HUES48 (cell line): ENCODE measurements around the gene METTL1.
A peak's percentile ranks its signal among the peaks of the same experiment; 100 is the strongest.

Experiments used
- H3K27ac ChIP-seq: one replicate; pipeline ENCODE4 v1.7.0; 2013; ENCODE audit warnings: low read depth, low read length, inconsistent platforms
- H3K27me3 ChIP-seq: 2 replicates; pipeline ENCODE4 v1.6.1; 2013; ENCODE audit warnings: mild to moderate bottlenecking, low read length; ENCODE audit not compliant: control insufficient read depth, insufficient read depth
- H3K36me3 ChIP-seq: 2 replicates; pipeline ENCODE4 v1.6.1; 2013; ENCODE audit warnings: low read length; ENCODE audit not compliant: control insufficient read depth, insufficient read depth
- H3K4me1 ChIP-seq: 2 replicates; pipeline ENCODE4 v1.6.1; 2013; ENCODE audit warnings: mild to moderate bottlenecking, low read length; ENCODE audit not compliant: control insufficient read depth, insufficient read depth
- H3K4me3 ChIP-seq: 2 replicates; pipeline ENCODE4 v1.5.1; 2013; ENCODE audit warnings: mild to moderate bottlenecking, low read depth, low read length
- H3K9ac ChIP-seq: 2 replicates; pipeline ENCODE4 v1.6.1; 2013; ENCODE audit warnings: mild to moderate bottlenecking, low read depth, low read length, moderate library complexity
- H3K9me3 ChIP-seq: 2 replicates; pipeline ENCODE4 v1.6.1; 2013; ENCODE audit warnings: low read length; ENCODE audit not compliant: control insufficient read depth, insufficient read depth

METTL1 gene

GRCh38 chr12:57813111-57813970 lies 41.4 kb upstream of the METTL1 start:
- Histone ChIP-seq H3K4me3 (no peak overlapping the region), H3K36me3 (0 out of 2 replicates have a peak, but pooled peaks cover 2% of the 10 kb centered on the region), H3K27ac (no peak overlapping the region), H3K4me1 (no peaks in the 10 kb centered on the region), H3K27me3 (no peaks in the 10 kb centered on the region), H3K9ac (no peak overlapping the region), H3K9me3 (no peaks in the 10 kb centered on the region)

- Histone ChIP-seq H3K4me1 (no peaks in the 10 kb centered on the region), H3K4me3 (no peak overlapping the region), H3K9me3 (no peaks in the 10 kb centered on the region), H3K27me3 (no peaks in the 10 kb centered on the region), H3K9ac (no peak overlapping the region), H3K36me3 (0 out of 2 replicates have a peak, but pooled peaks cover 5% of the 10 kb centered on the region), H3K27ac (no peak overlapping the region)
Measured at GRCh38 chr12:57811028-57811755, 39.3 kb upstream of the METTL1 start.

- Histone ChIP-seq H3K9me3 (no peaks in the 10 kb centered on the region), H3K9ac (no peak overlapping the region), H3K27ac (no peak overlapping the region), H3K4me1 (no peaks in the 10 kb centered on the region), H3K27me3 (no peaks in the 10 kb centered on the region), H3K36me3 (0 out of 2 replicates have a peak, but pooled peaks cover 5% of the 10 kb centered on the region), H3K4me3 (no peak overlapping the region)
Measured at GRCh38 chr12:57810450-57810849, 38.5 kb upstream of the METTL1 start.

- Histone ChIP-seq H3K9me3 (no peaks in the 10 kb centered on the region), H3K4me1 (no peaks in the 10 kb centered on the region), H3K4me3 (no peak overlapping the region), H3K9ac (no peak overlapping the region), H3K27me3 (no peaks in the 10 kb centered on the region), H3K36me3 (0 out of 2 replicates have a peak, but pooled peaks cover 5% of the 10 kb centered on the region), H3K27ac (no peak overlapping the region)
Measured at GRCh38 chr12:57809425-57809824, 37.5 kb upstream of the METTL1 start.

GRCh38 chr12:57808351-57808750 lies 36.4 kb upstream of the METTL1 start:
- Histone ChIP-seq H3K27ac (no peak overlapping the region), H3K36me3 (0 out of 2 replicates have a peak, but pooled peaks cover 5% of the 10 kb centered on the region), H3K4me1 (peaks cover 3% of the 10 kb centered on the region; the same call in 1 of the 2 replicates), H3K27me3 (no peaks in the 10 kb centered on the region), H3K4me3 (no peak overlapping the region), H3K9ac (no peak overlapping the region), H3K9me3 (no peaks in the 10 kb centered on the region)

- H3K27me3 ChIP-seq = no peaks in the 10 kb centered on the region
- H3K27ac ChIP-seq = no peak overlapping the region
- H3K9ac ChIP-seq = no peak overlapping the region
- peaks cover 3% of the 10 kb centered on the region; the same call in 1 of the 2 replicates for H3K4me1 ChIP-seq
- H3K9me3 ChIP-seq = no peaks in the 10 kb centered on the region
- no peak overlapping the region for H3K4me3 ChIP-seq
- peaks cover 5% of the 10 kb centered on the region; the same call in 1 of the 2 replicates for H3K36me3 ChIP-seq
Measured at GRCh38 chr12:57807285-57807684, 35.4 kb upstream of the METTL1 start.

- peaks cover 5% of the 10 kb centered on the region; the same call in 1 of the 2 replicates for H3K36me3 ChIP-seq
- no peaks in the 10 kb centered on the region for H3K27me3 ChIP-seq
- no peak overlapping the region for H3K4me3 ChIP-seq
- H3K4me1 ChIP-seq = peaks cover 3% of the 10 kb centered on the region; the same call in 1 of the 2 replicates
- H3K9me3 ChIP-seq = no peaks in the 10 kb centered on the region
- H3K27ac ChIP-seq = no peak overlapping the region
- H3K9ac ChIP-seq = no peak overlapping the region
Measured at GRCh38 chr12:57806677-57807076, 34.8 kb upstream of the METTL1 start.

- peak overlapping the region; percentile 26 for H3K27ac ChIP-seq
- H3K9me3 ChIP-seq = no peaks in the 10 kb centered on the region
- H3K4me1 ChIP-seq = peaks cover 3% of the 10 kb centered on the region; the same call in 1 of the 2 replicates
- H3K36me3 ChIP-seq = peaks cover 9% of the 10 kb centered on the region; the same call in 1 of the 2 replicates
- H3K27me3 ChIP-seq = no peaks in the 10 kb centered on the region
- H3K4me3 ChIP-seq = no peak overlapping the region
- H3K9ac ChIP-seq = no peak overlapping the region
Measured at GRCh38 chr12:57803319-57803893, 31.5 kb upstream of the METTL1 start.

GRCh38 chr12:57802607-57803006 lies 30.7 kb upstream of the METTL1 start:
- peaks cover 10% of the 10 kb centered on the region for H3K36me3 ChIP-seq
- no peaks in the 10 kb centered on the region for H3K9me3 ChIP-seq
- no peak overlapping the region for H3K4me3 ChIP-seq
- no peak overlapping the region for H3K9ac ChIP-seq
- H3K27ac ChIP-seq = no peak overlapping the region
- no peaks in the 10 kb centered on the region for H3K27me3 ChIP-seq
- H3K4me1 ChIP-seq = peaks cover 3% of the 10 kb centered on the region; the same call in 1 of the 2 replicates

- no peak overlapping the region for H3K4me3 ChIP-seq
- H3K9me3 ChIP-seq = no peaks in the 10 kb centered on the region
- H3K36me3 ChIP-seq = peaks cover 25% of the 10 kb centered on the region
- H3K9ac ChIP-seq = no peak overlapping the region
- no peak overlapping the region for H3K27ac ChIP-seq
- H3K4me1 ChIP-seq = peaks cover 3% of the 10 kb centered on the region; the same call in 1 of the 2 replicates
- no peaks in the 10 kb centered on the region for H3K27me3 ChIP-seq
Measured at GRCh38 chr12:57800965-57801364, 29.1 kb upstream of the METTL1 start.
